Neural progenitor cell (in vitro differentiated cells): ENCODE results near the gene CITED4.

Source experiments
- EZH2 ChIP-seq: fragments of 200-600 bp; sonication (generic); IDR thresholded peaks from 2 replicates; pipeline ENCODE4 v1.6.1; 2017; ENCODE audit warnings: antibody characterized with exemption, mild to moderate bottlenecking, moderate library complexity
- TF ChIP-seq, protein P1 (sequence below): fragments of 200-600 bp; sonication (generic); IDR thresholded peaks from 2 replicates; pipeline ENCODE4 v1.5.1; 2017; ENCODE audit warnings: antibody characterized with exemption, mild to moderate bottlenecking

GRCh38 chr1:40849801-40850592, 12.2 kb downstream of the CITED4 start:
- peak; percentile 22 for TF ChIP-seq EZH2
- TF ChIP-seq, protein P1, sequence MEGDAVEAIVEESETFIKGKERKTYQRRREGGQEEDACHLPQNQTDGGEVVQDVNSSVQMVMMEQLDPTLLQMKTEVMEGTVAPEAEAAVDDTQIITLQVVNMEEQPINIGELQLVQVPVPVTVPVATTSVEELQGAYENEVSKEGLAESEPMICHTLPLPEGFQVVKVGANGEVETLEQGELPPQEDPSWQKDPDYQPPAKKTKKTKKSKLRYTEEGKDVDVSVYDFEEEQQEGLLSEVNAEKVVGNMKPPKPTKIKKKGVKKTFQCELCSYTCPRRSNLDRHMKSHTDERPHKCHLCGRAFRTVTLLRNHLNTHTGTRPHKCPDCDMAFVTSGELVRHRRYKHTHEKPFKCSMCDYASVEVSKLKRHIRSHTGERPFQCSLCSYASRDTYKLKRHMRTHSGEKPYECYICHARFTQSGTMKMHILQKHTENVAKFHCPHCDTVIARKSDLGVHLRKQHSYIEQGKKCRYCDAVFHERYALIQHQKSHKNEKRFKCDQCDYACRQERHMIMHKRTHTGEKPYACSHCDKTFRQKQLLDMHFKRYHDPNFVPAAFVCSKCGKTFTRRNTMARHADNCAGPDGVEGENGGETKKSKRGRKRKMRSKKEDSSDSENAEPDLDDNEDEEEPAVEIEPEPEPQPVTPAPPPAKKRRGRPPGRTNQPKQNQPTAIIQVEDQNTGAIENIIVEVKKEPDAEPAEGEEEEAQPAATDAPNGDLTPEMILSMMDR = peak; percentile 91
